Neuronal stem cell (in vitro differentiated cells): ENCODE results near the gene NRBP1.

ENCODE experiments used
- DNase-seq: peaks from one replicate; pipeline ENCODE4 v3.0.0-alpha.2; 2013; ENCODE audit warnings: low spot score
- H2AFZ ChIP-seq: one replicate; pipeline ENCODE4 v1.6.1; 2013; ENCODE audit warnings: mild to moderate bottlenecking, low read length, inconsistent platforms
- H2AK5ac ChIP-seq: 2 replicates; pipeline ENCODE4 v1.6.1; 2013; ENCODE audit warnings: low read depth, mild to moderate bottlenecking, inconsistent platforms, low read length, moderate library complexity, mixed read lengths
- H2BK120ac ChIP-seq: 2 replicates; pipeline ENCODE4 v1.6.1; 2013; ENCODE audit warnings: low read depth, mild to moderate bottlenecking, inconsistent platforms, low read length, moderate library complexity, mixed read lengths
- H2BK12ac ChIP-seq: one replicate; pipeline ENCODE4 v1.6.1; 2013; ENCODE audit warnings: low read length, inconsistent platforms
- H2BK15ac ChIP-seq: 2 replicates; pipeline ENCODE4 v1.6.1; 2013; ENCODE audit warnings: mild to moderate bottlenecking, low read length, inconsistent platforms, mixed read lengths
- H2BK5ac ChIP-seq: one replicate; pipeline ENCODE4 v1.6.1; 2013; ENCODE audit warnings: inconsistent platforms, mild to moderate bottlenecking, low read length, moderate library complexity
- H3K14ac ChIP-seq: one replicate; pipeline ENCODE4 v1.6.1; 2013; ENCODE audit warnings: low read length, inconsistent platforms
- H3K18ac ChIP-seq: 2 replicates; pipeline ENCODE4 v1.6.1; 2013; ENCODE audit warnings: low read length, inconsistent platforms
- H3K23ac ChIP-seq: 2 replicates; pipeline ENCODE4 v1.6.1; 2013; ENCODE audit warnings: low read depth, mild to moderate bottlenecking, mixed read lengths, low read length, inconsistent platforms; ENCODE audit not compliant: poor library complexity
- H3K27ac ChIP-seq: replicated peaks from 3 replicates; pipeline ENCODE4 v1.5.1; 2013; ENCODE audit warnings: low read length, inconsistent platforms
- H3K27me3 ChIP-seq, 3 experiments: 2 replicates each; pipeline ENCODE4 v1.6.1; 2013; ENCODE audit warnings: low read length in 3 of 3, mild to moderate bottlenecking in 2 of 3, inconsistent platforms in 1 of 3, low read depth in 1 of 3, mixed read lengths in 1 of 3, moderate library complexity in 1 of 3; ENCODE audit not compliant: control insufficient read depth in 3 of 3, insufficient read depth in 3 of 3
- H3K36me3 ChIP-seq, 2 donors: replicated peaks in 1 of 2; 2 replicates each; pipeline ENCODE4 v1.6.1; 2013; ENCODE audit warnings: low read length in 2 of 2; ENCODE audit not compliant: control insufficient read depth in 2 of 2, insufficient read depth in 2 of 2
- H3K4ac ChIP-seq: 2 replicates; pipeline ENCODE4 v1.6.1; 2013; ENCODE audit warnings: inconsistent platforms, mild to moderate bottlenecking, low read length, moderate library complexity
- H3K4me1 ChIP-seq, 2 donors: 1 replicate in 1 of 2; 2 replicates in 1 of 2; pipeline ENCODE4 v1.6.1; 2013; ENCODE audit warnings: low read length in 2 of 2, low read depth in 1 of 2; ENCODE audit not compliant: control insufficient read depth in 2 of 2, insufficient read depth in 1 of 2
- H3K4me2 ChIP-seq: one replicate; pipeline ENCODE4 v1.6.1; 2013; ENCODE audit warnings: mild to moderate bottlenecking, low read length, inconsistent platforms; ENCODE audit not compliant: insufficient read depth, poor library complexity, severe bottlenecking
- H3K4me3 ChIP-seq, 2 donors: 2 replicates each; pipeline ENCODE4 v1.5.1; 2013; ENCODE audit warnings: low read length in 2 of 2, mild to moderate bottlenecking in 2 of 2, inconsistent platforms in 1 of 2, moderate library complexity in 1 of 2
- H3K79me1 ChIP-seq: one replicate; pipeline ENCODE4 v1.6.1; 2013; ENCODE audit warnings: low read depth, mild to moderate bottlenecking, inconsistent platforms, low read length, moderate library complexity
- H3K9ac ChIP-seq: one replicate; pipeline ENCODE4 v1.6.1; 2013; ENCODE audit warnings: mild to moderate bottlenecking, low read depth, low read length, inconsistent platforms; ENCODE audit not compliant: poor library complexity
- H3K9me3 ChIP-seq, 2 donors: replicated peaks in 1 of 2; 2 replicates each; pipeline versions ENCODE3 to v1.6.1; 2013; ENCODE audit warnings: low read length in 2 of 2, mild to moderate bottlenecking in 2 of 2, inconsistent platforms in 1 of 2, low read depth in 1 of 2, mixed read lengths in 1 of 2, moderate library complexity in 1 of 2; ENCODE audit not compliant: control insufficient read depth in 2 of 2, insufficient read depth in 1 of 2
- H4K8ac ChIP-seq: one replicate; pipeline ENCODE4 v1.6.1; 2013; ENCODE audit warnings: low read depth, mild to moderate bottlenecking, inconsistent platforms, low read length, moderate library complexity
- H4K91ac ChIP-seq: one replicate; pipeline ENCODE4 v1.6.1; 2013; ENCODE audit warnings: low read length, low read depth, mild to moderate bottlenecking, inconsistent platforms; ENCODE audit not compliant: poor library complexity
- WGBS, 2 donors: extraction: QIAGEN DNeasy Blood & Tissue Kit; methylation state at CpG; one replicate each; pipeline ENCODE4 v1.1.7; 2013; ENCODE audit warnings: missing lambda C conversion rate in 2 of 2, mixed read lengths in 1 of 2; ENCODE audit not compliant: insufficient read length in 2 of 2, insufficient replicate concordance in 1 of 2; ENCODE audit errors: extremely low coverage in 2 of 2; 5-methylcytosine and 5-hydroxymethylcytosine counted together

The NRBP1 gene

DNA sequence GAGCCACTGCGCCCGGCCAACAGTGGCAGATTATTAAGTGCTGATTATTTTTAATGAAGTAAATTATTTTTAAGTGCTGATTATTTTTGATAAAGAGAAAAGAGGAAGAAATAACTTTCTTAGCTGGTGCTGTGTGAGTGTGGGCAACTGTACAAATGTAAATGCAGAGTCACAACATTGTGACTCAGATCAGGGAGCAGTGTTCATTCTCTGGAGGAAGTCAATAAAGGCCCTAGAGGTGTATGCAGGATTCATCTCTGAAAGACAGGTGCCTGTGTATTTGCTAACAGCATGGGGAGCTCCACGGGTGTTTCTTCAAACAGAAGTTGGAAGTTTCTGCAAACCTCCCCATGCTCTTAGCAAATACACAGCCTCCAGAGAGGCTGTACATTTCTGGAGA, 19.9 kb downstream of the NRBP1 start:
- H3K9ac ChIP-seq, result no peak overlapping the region
- no CpG with 5 or more reads among the region's 3 CpGs for WGBS, 2 donors

GRCh38 chr2:27451095-27451494, 22.7 kb downstream of the NRBP1 start:
- Histone ChIP-seq H3K18ac (no peak overlapping the region), H4K91ac (no peak overlapping the region)
- no CpG with 5 or more reads among the region's 1 CpG for WGBS, 2 donors

More for the DNA sequence above, 19.9 kb downstream of the NRBP1 start:
- Histone ChIP-seq H3K14ac (no peak overlapping the region), H3K4me3 (no peak overlapping the region), H3K4ac (no peak overlapping the region), H3K27me3 (no peaks in the 10 kb centered on the region), H2BK5ac (no peak overlapping the region), H3K18ac (no peak overlapping the region), H4K91ac (no peak overlapping the region), H2AK5ac (no peak overlapping the region), H3K9me3 (no peaks in the 10 kb centered on the region), H2BK12ac (no peak overlapping the region), H2BK120ac (no peak overlapping the region), H3K36me3 (peaks cover 15 to 74% of the 10 kb centered on the region in 2 donors), H3K4me1 (no peaks in the 10 kb centered on the region), H3K4me2 (no peak overlapping the region), H3K27ac (no peak overlapping the region), H2BK15ac (no peak overlapping the region), H3K23ac (no peak overlapping the region), H4K8ac (no peak overlapping the region), H2AFZ (no peak overlapping the region), H3K79me1 (no peaks in the 10 kb centered on the region)
- no peak for DNase-seq

DNA sequence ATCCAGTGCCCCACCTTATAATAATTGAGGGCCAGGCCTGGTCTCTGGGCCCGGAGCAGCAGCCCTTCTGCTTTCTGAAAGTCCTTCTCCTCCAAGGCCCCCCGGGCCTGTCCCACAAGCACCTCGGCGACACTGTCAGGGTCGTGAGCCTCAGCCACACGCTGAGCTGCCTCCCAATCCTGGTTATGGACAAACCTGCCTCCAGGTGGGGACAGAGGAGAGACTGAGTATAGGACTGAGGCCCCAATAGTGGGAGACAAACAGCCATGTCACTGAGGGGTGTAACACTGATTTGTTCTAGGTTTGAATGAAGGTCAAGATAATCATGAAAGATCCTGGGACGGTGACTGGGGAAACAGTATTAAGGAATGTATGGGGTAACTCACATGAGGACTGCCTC, 25.5 kb downstream of the NRBP1 start:
- Histone ChIP-seq H3K27me3 (no peaks in the 10 kb centered on the region), H4K8ac (no peak overlapping the region), H3K27ac (no peak overlapping the region), H3K4me3 (no peak overlapping the region), H3K9ac (no peak overlapping the region), H3K36me3 (peaks cover 31 to 79% of the 10 kb centered on the region in 2 donors), H3K9me3 (no peaks in the 10 kb centered on the region), H2BK120ac (no peak overlapping the region), H2BK15ac (no peak overlapping the region), H2AK5ac (no peak overlapping the region), H2BK12ac (no peak overlapping the region), H4K91ac (no peak overlapping the region), H2BK5ac (no peak overlapping the region), H2AFZ (no peak overlapping the region), H3K4me1 (no peaks in the 10 kb centered on the region), H3K4me2 (no peak overlapping the region), H3K18ac (no peak overlapping the region), H3K14ac (no peak overlapping the region), H3K79me1 (no peaks in the 10 kb centered on the region), H3K4ac (no peak overlapping the region), H3K23ac (no peak overlapping the region)
- no peak for DNase-seq
- WGBS, 2 donors, result no CpG with 5 or more reads among the region's 7 CpGs

More at GRCh38 chr2:27451095-27451494, 22.7 kb downstream of the NRBP1 start:
- Histone ChIP-seq H3K9ac (no peak overlapping the region), H3K4me3 (no peak overlapping the region), H2BK5ac (no peak overlapping the region), H3K4ac (no peak overlapping the region), H2AK5ac (no peak overlapping the region), H3K27me3 (no peaks in the 10 kb centered on the region), H2BK120ac (no peak overlapping the region), H4K8ac (no peak overlapping the region), H3K14ac (no peak overlapping the region), H3K9me3 (no peaks in the 10 kb centered on the region), H3K79me1 (no peaks in the 10 kb centered on the region), H3K27ac (no peak overlapping the region), H2AFZ (no peak overlapping the region), H3K23ac (no peak overlapping the region), H3K4me1 (no peaks in the 10 kb centered on the region), H2BK15ac (no peak overlapping the region), H3K36me3 (peaks cover 24 to 72% of the 10 kb centered on the region in 2 donors), H3K4me2 (no peak overlapping the region), H2BK12ac (no peak overlapping the region)
- DNase-seq, result no peak

- Histone ChIP-seq H2BK5ac (no peak overlapping the region), H3K36me3 (peaks cover 18 to 44% of the 10 kb centered on the region in 2 donors), H3K79me1 (no peaks in the 10 kb centered on the region), H4K91ac (no peak overlapping the region), H3K23ac (peak overlapping the region; percentile 31), H3K4ac (no peak overlapping the region), H3K18ac (no peak overlapping the region), H2AK5ac (no peak overlapping the region), H3K9ac (no peak overlapping the region), H3K27ac (no peak overlapping the region), H4K8ac (no peak overlapping the region), H2BK120ac (no peak overlapping the region), H2BK12ac (no peak overlapping the region), H3K4me2 (no peak overlapping the region), H3K14ac (no peak overlapping the region), H3K27me3 (no peaks in the 10 kb centered on the region), H3K9me3 (peaks cover 0 to 3% of the 10 kb centered on the region in 2 donors), H3K4me3 (no peak overlapping the region), H2AFZ (no peak overlapping the region), H2BK15ac (no peak overlapping the region), H3K4me1 (peaks cover 0 to 2% of the 10 kb centered on the region in 2 donors)
- DNase-seq, result no peak
- WGBS, 2 donors, result no CpG with 5 or more reads among the region's 8 CpGs
Measured at GRCh38 chr2:27461118-27461517, 32.7 kb downstream of the NRBP1 start.
